Fibroblast of lung (primary cell): Measurements from ENCODE around the gene PSMB5. TPM values are rescaled to one million over a fixed set of nuclear protein-coding genes. Genes with fewer than 3 reads are reported as not detected.

Source experiments
- DNase-seq, 2 donors: peaks; one replicate each; pipeline versions ENCODE4 v3.0.0 to v3.0.0-alpha.2; 2010; ENCODE audit warnings: low read depth in 2 of 2
- H2AFZ ChIP-seq: 2 replicates; pipeline ENCODE4 v1.5.1; 2012; ENCODE audit warnings: low read length, control low read depth, inconsistent platforms
- H3K27ac ChIP-seq: 2 replicates; pipeline ENCODE4 v1.5.1; 2011; ENCODE audit warnings: low read length, control low read depth; ENCODE audit not compliant: insufficient read depth
- H3K27me3 ChIP-seq: 2 replicates; pipeline ENCODE4 v1.5.1; 2011; ENCODE audit warnings: mild to moderate bottlenecking, low read length; ENCODE audit not compliant: control insufficient read depth, insufficient read depth
- H3K36me3 ChIP-seq: 2 replicates; pipeline ENCODE4 v1.5.1; 2011; ENCODE audit warnings: low read length; ENCODE audit not compliant: control insufficient read depth, insufficient read depth
- H3K4me1 ChIP-seq: 2 replicates; pipeline ENCODE4 v1.5.1; 2011; ENCODE audit warnings: low read length; ENCODE audit not compliant: control insufficient read depth, insufficient read depth; ENCODE audit errors: extremely low read depth
- H3K4me2 ChIP-seq: 2 replicates; pipeline ENCODE4 v1.5.1; 2011; ENCODE audit warnings: low read length, control low read depth; ENCODE audit not compliant: insufficient read depth; ENCODE audit errors: extremely low read depth
- H3K4me3 ChIP-seq, 4 experiments: fragments of 200-600 bp in 1 of 4; sonication (generic) in 1 of 4; replicated peaks in 1 of 4; 2 replicates each; pipeline ENCODE4 v1.5.1; 2011 to 2016; ENCODE audit warnings: low read length in 4 of 4, low read depth in 3 of 4, mild to moderate bottlenecking in 3 of 4, control low read depth in 2 of 4, inconsistent platforms in 1 of 4, mixed read lengths in 1 of 4; ENCODE audit not compliant: insufficient read depth in 1 of 4; ENCODE audit errors: control extremely low read depth in 1 of 4
- H3K79me2 ChIP-seq: 2 replicates; pipeline ENCODE4 v1.5.1; 2012; ENCODE audit warnings: mild to moderate bottlenecking, low read length, inconsistent platforms; ENCODE audit not compliant: control insufficient read depth, insufficient read depth
- H3K9ac ChIP-seq: 2 replicates; pipeline ENCODE4 v1.5.1; 2011; ENCODE audit warnings: mild to moderate bottlenecking, low read length, control low read depth; ENCODE audit not compliant: insufficient read depth
- H3K9me3 ChIP-seq: 2 replicates; pipeline ENCODE4 v1.5.1; 2012; ENCODE audit warnings: low read depth, low read length; ENCODE audit not compliant: control insufficient read depth, insufficient read depth
- H4K20me1 ChIP-seq: 2 replicates; pipeline ENCODE4 v1.5.1; 2011; ENCODE audit warnings: low read length; ENCODE audit not compliant: control insufficient read depth, insufficient read depth; ENCODE audit errors: extremely low read depth
- CTCF ChIP-seq, 2 donors: IDR thresholded peaks in 1 of 2; conservative IDR thresholded peaks in 1 of 2; 1 replicate in 1 of 2; 2 replicates in 1 of 2; pipeline ENCODE4 v1.5.1; 2011 to 2012; ENCODE audit warnings: low read length in 2 of 2, control low read depth in 1 of 2, inconsistent platforms in 1 of 2, low read depth in 1 of 2, mild to moderate bottlenecking in 1 of 2
- EZH2 ChIP-seq: IDR thresholded peaks from 2 replicates; pipeline ENCODE4 v1.5.1; 2012; ENCODE audit warnings: low read length, control low read depth, mild to moderate bottlenecking; ENCODE audit errors: missing control alignments
- polyA plus RNA-seq, 2 donors: library from polyadenylated mRNA; depleted of rRNA in 1 of 2; stranded (reverse) in 1 of 2; unstranded in 1 of 2; fragments of >200 nt; gene quantifications; 2 replicates each; pipeline ENCODE4 v1.2.1, GENCODE V29; 2011 to 2012; ENCODE audit warnings: missing spikeins in 1 of 2
- total RNA-seq: library from RNA; depleted of rRNA; stranded (reverse); fragments of >200 nt; gene quantifications from 2 replicates; pipeline ENCODE4 v1.2.1, GENCODE V29; 2014

PSMB5 gene
- total and polyA plus RNA-seq, 2 donors (not counting 1 experiment from before 2014, with no cell fraction given) = 166 to 237 TPM

DNA sequence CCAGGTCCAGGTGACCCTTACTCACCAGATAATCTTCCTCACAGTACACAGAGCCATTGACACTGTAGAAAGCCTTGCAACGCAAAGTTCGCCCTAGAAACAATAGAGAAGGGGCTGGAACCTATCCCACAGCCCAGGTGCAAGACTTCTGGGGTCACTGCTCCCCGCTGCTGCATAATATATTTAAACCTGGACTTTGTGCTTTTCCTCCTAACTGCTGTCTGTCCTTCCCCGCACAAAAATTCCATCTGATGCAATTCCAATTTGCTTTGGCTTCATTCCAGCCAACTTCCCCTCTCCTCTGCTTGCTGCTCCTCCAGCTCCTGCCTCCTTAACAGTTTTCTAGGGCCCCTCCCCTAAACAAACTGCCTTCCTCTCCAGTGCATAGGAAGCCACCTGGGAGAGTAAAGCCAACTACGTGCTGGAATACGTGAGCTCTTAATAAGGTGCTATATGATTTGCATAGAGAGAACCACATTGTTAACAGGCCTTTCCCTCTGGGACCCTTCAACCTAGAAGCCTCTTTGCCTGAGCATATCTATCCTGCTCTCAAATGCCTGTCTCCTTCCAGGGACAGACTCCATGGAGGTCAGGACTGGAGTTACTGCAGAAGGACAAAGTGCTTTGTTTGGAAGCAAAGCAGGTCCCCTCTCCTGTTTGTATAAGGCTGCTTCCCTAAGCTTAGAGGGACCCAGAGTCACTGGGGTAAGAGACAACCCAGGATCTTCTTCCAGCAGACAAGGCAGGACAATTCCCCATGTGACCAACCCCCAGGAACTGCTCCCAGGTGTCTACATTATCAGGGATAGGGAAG lies 57.9 kb downstream of the PSMB5 start:
- Histone ChIP-seq H2AFZ (no peak overlapping the region), H3K27ac (peak overlapping the region; percentile 66), H4K20me1 (no peaks in the 10 kb centered on the region), H3K4me2 (peak overlapping the region; percentile 47), H3K9me3 (no peaks in the 10 kb centered on the region), H3K4me1 (peaks cover 45% of the 10 kb centered on the region), H3K36me3 (peaks cover 16% of the 10 kb centered on the region), H3K4me3 (no peak overlapping the region), H3K79me2 (peaks cover 34% of the 10 kb centered on the region), H3K9ac (no peak overlapping the region), H3K27me3 (no peaks in the 10 kb centered on the region)
- DNase-seq = peak; percentile 55 to 64
- TF ChIP-seq CTCF (conservative IDR thresholded peaks at IDR 0.05 in 1 of 2, IDR thresholded peaks at IDR 0.05 in 1 of 2; ENCODE audit: low read depth in 1 of 2, low read length in 2 of 2) (no peak), EZH2 (no peak)

Other genes starting within 250 kb of the PSMB5 start
- gene SLC7A7, start 219.5 kb downstream of the PSMB5 start, total RNA-seq = 5.1 and 6.3 TPM in 2 replicates
- 7.1 and 9.5 TPM in 2 replicates for gene SLC7A7, start 219.5 kb downstream of the PSMB5 start, polyA plus RNA-seq
- gene MRPL52, start 205.0 kb downstream of the PSMB5 start, total RNA-seq = 40.8 and 50.5 TPM in 2 replicates
- gene MRPL52, start 205.0 kb downstream of the PSMB5 start, polyA plus RNA-seq = 38.0 and 44.1 TPM in 2 replicates
- gene MMP14, start 198.3 kb downstream of the PSMB5 start, total RNA-seq = 346 and 375 TPM in 2 replicates
- gene MMP14, start 198.3 kb downstream of the PSMB5 start, polyA plus RNA-seq = 393 and 397 TPM in 2 replicates
- 71.9 and 95.5 TPM in 2 replicates for gene LRP10, start 163.2 kb downstream of the PSMB5 start, total RNA-seq
- 100 and 130 TPM in 2 replicates for gene LRP10, start 163.2 kb downstream of the PSMB5 start, polyA plus RNA-seq
- gene REM2, start 151.7 kb downstream of the PSMB5 start, total RNA-seq = 0.17 and 0.26 TPM in 2 replicates
- gene REM2, start 151.7 kb downstream of the PSMB5 start, polyA plus RNA-seq = 0.02 and 0.06 TPM in 2 replicates
- 44.9 and 51.0 TPM in 2 replicates for gene RBM23, start 115.8 kb downstream of the PSMB5 start, total RNA-seq
- 85.0 and 85.3 TPM in 2 replicates for gene RBM23, start 115.8 kb downstream of the PSMB5 start, polyA plus RNA-seq
- 50.3 and 54.8 TPM in 2 replicates for gene PRMT5, start 105.5 kb downstream of the PSMB5 start, total RNA-seq
- gene PRMT5, start 105.5 kb downstream of the PSMB5 start, polyA plus RNA-seq = 91.7 and 136 TPM in 2 replicates
- gene HAUS4, start 77.8 kb downstream of the PSMB5 start, total RNA-seq = 47.9 and 53.9 TPM in 2 replicates
- gene HAUS4, start 77.8 kb downstream of the PSMB5 start, polyA plus RNA-seq = 21.9 and 25.8 TPM in 2 replicates
- gene AJUBA, start 52.3 kb downstream of the PSMB5 start, total RNA-seq = 57.0 and 84.9 TPM in 2 replicates
- gene AJUBA, start 52.3 kb downstream of the PSMB5 start, polyA plus RNA-seq = 26.1 and 41.3 TPM in 2 replicates
- 10.5 and 13.0 TPM in 2 replicates for gene C14orf93, start 24.8 kb downstream of the PSMB5 start, total RNA-seq
- gene C14orf93, start 24.8 kb downstream of the PSMB5 start, polyA plus RNA-seq = 4.8 and 5.4 TPM in 2 replicates
- under 0.01 TPM in 1 of 2 replicates, not detected in the other for gene PSMB11, start 7.3 kb upstream of the PSMB5 start, total RNA-seq
- not detected in 2 replicates for gene PSMB11, start 7.3 kb upstream of the PSMB5 start, polyA plus RNA-seq
- gene CDH24, start 22.6 kb upstream of the PSMB5 start, total RNA-seq = 5.6 and 6.2 TPM in 2 replicates
- 5.0 and 6.5 TPM in 2 replicates for gene CDH24, start 22.6 kb upstream of the PSMB5 start, polyA plus RNA-seq
- gene ACIN1, start 60.2 kb upstream of the PSMB5 start, total RNA-seq = 58.3 and 75.1 TPM in 2 replicates
- gene ACIN1, start 60.2 kb upstream of the PSMB5 start, polyA plus RNA-seq = 94.0 and 101 TPM in 2 replicates
- gene C14orf119, start 60.6 kb upstream of the PSMB5 start, total RNA-seq = 55.0 and 60.4 TPM in 2 replicates
- gene C14orf119, start 60.6 kb upstream of the PSMB5 start, polyA plus RNA-seq = 96.5 and 115 TPM in 2 replicates
- 0.17 and 1.0 TPM in 2 replicates for gene CIROP, start 70.1 kb upstream of the PSMB5 start, total RNA-seq
- 0.09 and 0.61 TPM in 2 replicates for gene CIROP, start 70.1 kb upstream of the PSMB5 start, polyA plus RNA-seq
- gene CEBPE, start 84.4 kb upstream of the PSMB5 start, total RNA-seq = not detected in 2 replicates
- not detected in 2 replicates for gene CEBPE, start 84.4 kb upstream of the PSMB5 start, polyA plus RNA-seq
- 5.1 and 10.2 TPM in 2 replicates for gene SLC7A8, start 148.8 kb upstream of the PSMB5 start, total RNA-seq
- gene SLC7A8, start 148.8 kb upstream of the PSMB5 start, polyA plus RNA-seq = 1.4 and 12.6 TPM in 2 replicates
- not detected in 2 replicates for gene RNF212B, start 203.0 kb upstream of the PSMB5 start, total RNA-seq
- gene RNF212B, start 203.0 kb upstream of the PSMB5 start, polyA plus RNA-seq = not detected in 2 replicates